K562 (cell line): Measurements from ENCODE around the gene ZNF584. TPM values are rescaled to one million over a fixed set of nuclear protein-coding genes. Genes with fewer than 3 reads are reported as not detected.
A peak's percentile ranks its signal among the peaks of the same experiment; 100 is the strongest.

ENCODE experiments used
- BRCA1 ChIP-seq, 2 experiments: fragments of 450-650 bp in 1 of 2; sonication (generic) in 1 of 2; formaldehyde crosslinking in 1 of 2; IDR thresholded peaks; 2 replicates each; pipeline versions ENCODE4 v1.5.0 to v1.6.1; 2017 to 2020; ENCODE audit warnings: mild to moderate bottlenecking in 1 of 2, missing genetic modification reagents in 1 of 2
- E2F1 ChIP-seq: sonication (generic); formaldehyde crosslinking; IDR thresholded peaks from 2 replicates; pipeline ENCODE4 v1.8.1; 2023; ENCODE audit warnings: mild to moderate bottlenecking, missing genetic modification reagents, moderate library complexity
- ELK1 ChIP-seq: sonication (generic); formaldehyde crosslinking; IDR thresholded peaks from 2 replicates; pipeline ENCODE4 v1.8.1; 2022; ENCODE audit warnings: missing genetic modification reagents
- EZH2 ChIP-seq: IDR thresholded peaks from 2 replicates; pipeline ENCODE4 v1.6.1; 2012; ENCODE audit warnings: low read depth, mild to moderate bottlenecking, inconsistent platforms, low read length, borderline replicate concordance
- NR2C2 ChIP-seq, 2 experiments: fragments of 200-800 bp in 1 of 2; sonication (Bioruptor generic) in 1 of 2; sonication (generic) in 1 of 2; formaldehyde crosslinking in 1 of 2; IDR thresholded peaks; 2 replicates each; pipeline versions ENCODE4 v1.6.1 to v1.8.0; 2016 to 2022; ENCODE audit warnings: mild to moderate bottlenecking in 1 of 2, missing compliant biosample characterization in 1 of 2, missing genetic modification characterization in 1 of 2, missing genetic modification reagents in 1 of 2
- PCBP1 ChIP-seq: fragments of 200-400 bp; formaldehyde crosslinking; IDR thresholded peaks from 2 replicates; pipeline ENCODE4 v1.6.1; 2018; ENCODE audit warnings: mild to moderate bottlenecking, low read depth, low read length; ENCODE audit not compliant: poor library complexity, severe bottlenecking
- SP1 ChIP-seq: sonication (generic); formaldehyde crosslinking; IDR thresholded peaks from 2 replicates; pipeline ENCODE4 v1.8.1; 2022; ENCODE audit warnings: mild to moderate bottlenecking, missing genetic modification reagents
- YY1 ChIP-seq, 3 experiments: IDR thresholded peaks; 2 replicates each; pipeline ENCODE4 v1.6.1; 2011; ENCODE audit warnings: low read length in 2 of 3, mild to moderate bottlenecking in 2 of 3, moderate library complexity in 2 of 3, borderline replicate concordance in 1 of 3, control low read depth in 1 of 3, low read depth in 1 of 3; ENCODE audit not compliant: insufficient read depth in 3 of 3, insufficient replicate concordance in 2 of 3, control insufficient read depth in 1 of 3, insufficient read length in 1 of 3; ENCODE audit errors: extremely low read depth in 1 of 3
- ZNF143 ChIP-seq: sonication (generic); formaldehyde crosslinking; IDR thresholded peaks from 2 replicates; pipeline ENCODE4 v1.9.0; 2022; ENCODE audit warnings: mild to moderate bottlenecking, missing genetic modification reagents
- ZNF407 ChIP-seq: fragments of 450-650 bp; IDR thresholded peaks from 2 replicates; pipeline ENCODE4 v1.6.1; 2016; ENCODE audit warnings: low read depth
- ZNF695 ChIP-seq: fragments of 450-650 bp; formaldehyde crosslinking; IDR thresholded peaks from 2 replicates; pipeline ENCODE4 v1.4.0; 2020; ENCODE audit warnings: mild to moderate bottlenecking, moderate library complexity
- polyA plus RNA-seq, 8 experiments: library from polyadenylated mRNA; depleted of rRNA in 4 of 8; stranded (reverse) in 5 of 8; unstranded in 3 of 8; fragments of >200 nt; fragmentation: Nextera tagmentation in 2 of 8; fragmentation: Illumina TruSeq in 1 of 8; extraction: Ambion mirVana in 2 of 8; extraction: Trizol in 1 of 8; gene quantifications; 2 replicates each; pipeline versions ENCODE4 v1.2.1 to v1.2.3, GENCODE V29; 2011 to 2014; ENCODE audit warnings: inconsistent platforms in 1 of 8, missing spikeins in 1 of 8
- total RNA-seq, 7 experiments: library from RNA; depleted of rRNA in 6 of 7; stranded (reverse); fragments of >200 nt in 6 of 7; fragmentation: Illumina TruSeq in 2 of 7; extraction: Trizol in 2 of 7; gene quantifications; 2 replicates each; pipeline versions ENCODE4 v1.2.1 to v1.2.3, GENCODE V29; 2011 to 2021; ENCODE audit warnings: low replicate concordance in 1 of 7
- TF ChIP-seq, protein P1 (sequence below): fragments of 250-450 bp; sonication (Bioruptor Pico); IDR thresholded peaks from 2 replicates; pipeline ENCODE4 v1.5.0; 2022; ENCODE audit warnings: mild to moderate bottlenecking

The ZNF584 gene
- total and polyA plus RNA-seq, 9 of the 15 experiments (the other 6 are each of a cell fraction or from before 2014, with no cell fraction given), result 5.8 to 43.4 (median 24.6) TPM

DNA sequence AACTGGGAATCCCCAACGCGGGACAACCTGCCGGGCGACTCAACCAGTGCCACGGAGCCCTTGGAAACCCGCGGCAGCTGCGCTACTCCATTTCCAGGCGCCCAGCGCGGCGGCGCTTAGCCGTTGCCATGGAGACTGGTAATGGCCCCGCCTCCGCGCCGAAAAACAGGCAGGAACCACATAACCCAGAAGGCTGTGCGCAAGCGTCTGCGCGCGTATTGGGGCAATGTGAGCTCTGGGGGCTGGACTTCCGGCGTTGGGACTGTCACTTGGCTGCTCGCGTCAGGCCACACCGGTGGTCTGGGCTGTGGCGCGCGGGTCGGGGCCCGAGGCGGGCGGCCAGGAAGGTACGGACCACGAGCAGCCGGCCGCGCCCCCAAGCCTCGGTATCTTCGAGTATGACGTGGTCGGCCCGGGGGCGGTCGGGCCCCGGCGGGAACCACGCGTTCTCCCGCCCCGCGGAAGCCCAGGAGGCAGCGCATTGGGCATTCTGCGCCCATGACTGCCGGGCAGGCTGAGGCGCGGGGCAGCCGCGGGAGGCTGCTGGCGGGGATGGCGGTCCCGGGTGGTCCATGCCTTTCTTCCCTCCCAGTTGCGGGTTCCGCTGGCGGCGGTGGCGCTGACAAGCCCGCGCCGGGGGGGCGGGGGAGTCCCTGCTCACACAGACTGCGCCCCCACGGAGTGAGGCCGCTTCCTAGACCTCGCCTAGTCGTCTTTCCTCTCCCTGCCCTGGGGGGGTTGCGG, 43.1 kb downstream of the ZNF584 start, which contains the start of gene ZNF324B (continued):
- TF ChIP-seq SP1 (CRISPR knock-in tag), result no peak
- no peak for TF ChIP-seq NR2C2 (CRISPR knock-in tag; IDR thresholded peaks at IDR 0.05)
- peak; percentile 13; the same call in 1 of the 2 replicates for TF ChIP-seq NR2C2 (tag; IDR thresholded peaks at IDR 0.05)
- no peak for TF ChIP-seq EZH2
- TF ChIP-seq ZNF143 (CRISPR knock-in tag), result peak; percentile 93
- no peak for TF ChIP-seq ZNF407
- TF ChIP-seq PCBP1, result no peak
- TF ChIP-seq ZNF695, result no peak
- TF ChIP-seq ELK1 (CRISPR knock-in tag), result 0 out of 2 replicates have a peak, but pooled peaks have one; percentile 44
- no peak for TF ChIP-seq BRCA1 (IDR thresholded peaks at IDR 0.05)
- TF ChIP-seq BRCA1 (CRISPR knock-in tag; IDR thresholded peaks at IDR 0.05), result no peak
- TF ChIP-seq YY1 (IDR thresholded peaks at IDR 0.05; ENCODE audit: borderline replicate concordance in 1 of 3, control insufficient read depth in 1 of 3, extremely low read depth in 1 of 3, insufficient read depth in 3 of 3, insufficient read length in 1 of 3, insufficient replicate concordance in 2 of 3, low read depth in 1 of 3, low read length in 2 of 3), result peak in 2 of 3 experiments; percentile 75 to 85
- TF ChIP-seq, protein P1, sequence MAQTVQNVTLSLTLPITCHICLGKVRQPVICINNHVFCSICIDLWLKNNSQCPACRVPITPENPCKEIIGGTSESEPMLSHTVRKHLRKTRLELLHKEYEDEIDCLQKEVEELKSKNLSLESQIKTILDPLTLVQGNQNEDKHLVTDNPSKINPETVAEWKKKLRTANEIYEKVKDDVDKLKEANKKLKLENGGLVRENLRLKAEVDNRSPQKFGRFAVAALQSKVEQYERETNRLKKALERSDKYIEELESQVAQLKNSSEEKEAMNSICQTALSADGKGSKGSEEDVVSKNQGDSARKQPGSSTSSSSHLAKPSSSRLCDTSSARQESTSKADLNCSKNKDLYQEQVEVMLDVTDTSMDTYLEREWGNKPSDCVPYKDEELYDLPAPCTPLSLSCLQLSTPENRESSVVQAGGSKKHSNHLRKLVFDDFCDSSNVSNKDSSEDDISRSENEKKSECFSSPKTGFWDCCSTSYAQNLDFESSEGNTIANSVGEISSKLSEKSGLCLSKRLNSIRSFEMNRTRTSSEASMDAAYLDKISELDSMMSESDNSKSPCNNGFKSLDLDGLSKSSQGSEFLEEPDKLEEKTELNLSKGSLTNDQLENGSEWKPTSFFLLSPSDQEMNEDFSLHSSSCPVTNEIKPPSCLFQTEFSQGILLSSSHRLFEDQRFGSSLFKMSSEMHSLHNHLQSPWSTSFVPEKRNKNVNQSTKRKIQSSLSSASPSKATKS (CRISPR knock-in tag), result no peak
- no peak for TF ChIP-seq E2F1 (CRISPR knock-in tag)
